GM18909 (cell line): Measurements from ENCODE around the gene TBC1D10B.

Source experiments
- ATAC-seq: cut with Tn5 transposase; IDR thresholded peaks from one replicate; pipeline ENCODE4 v1.9.1; 2021; ENCODE audit warnings: mild to moderate bottlenecking; ENCODE audit not compliant: unreplicated experiment, poor library complexity

TBC1D10B gene

GRCh38 chr16:30377050-30377811, 6.9 kb upstream of the TBC1D10B start:
- ATAC-seq: no peak

- ATAC-seq: no peak
These were observed 6.2 kb upstream of the TBC1D10B start for GRCh38 chr16:30376461-30376902.

GRCh38 chr16:30375864-30376263, 5.6 kb upstream of the TBC1D10B start:
- no peak for ATAC-seq

- no peak for ATAC-seq
These were observed 4.2 kb upstream of the TBC1D10B start, which contains the start of gene MYL11 for GRCh38 chr16:30374538-30374937. Gene MYL11, plus strand, starts transcription at chr16:30374802. Its CDS starts 56 bp downstream, at chr16:30374858.

GRCh38 chr16:30372725-30373124, 2.4 kb upstream of the TBC1D10B start:
- no peak for ATAC-seq

- ATAC-seq: no peak
These were observed 1.9 kb upstream of the TBC1D10B start for GRCh38 chr16:30372038-30372712.

- ATAC-seq: no peak
These were observed 1.0 kb upstream of the TBC1D10B start for GRCh38 chr16:30371248-30371816.

GRCh38 chr16:30369938-30370455, 297 bp downstream of the TBC1D10B start:
- no peak for ATAC-seq

GRCh38 chr16:30369091-30369937, 980 bp downstream of the TBC1D10B start:
- ATAC-seq: no peak

GRCh38 chr16:30368792-30369090, 1.6 kb downstream of the TBC1D10B start:
- no peak for ATAC-seq

GRCh38 chr16:30368122-30368791, 2.0 kb downstream of the TBC1D10B start:
- no peak for ATAC-seq

- no peak for ATAC-seq
These were observed 2.8 kb downstream of the TBC1D10B start for GRCh38 chr16:30367349-30368009.

GRCh38 chr16:30366511-30366910, 3.8 kb downstream of the TBC1D10B start:
- ATAC-seq: no peak

- no peak for ATAC-seq
These were observed 5.1 kb downstream of the TBC1D10B start for GRCh38 chr16:30365200-30365599.

- no peak for ATAC-seq
These were observed 9.1 kb downstream of the TBC1D10B start for GRCh38 chr16:30361180-30361579.

- no peak for ATAC-seq
These were observed 10.5 kb downstream of the TBC1D10B start for GRCh38 chr16:30359871-30360170.

GRCh38 chr16:30358990-30359870, 11.1 kb downstream of the TBC1D10B start:
- no peak for ATAC-seq

- no peak for ATAC-seq
These were observed 11.7 kb downstream of the TBC1D10B start for GRCh38 chr16:30358577-30358936.
